ENCODE data around the gene POC1B.

DNA sequence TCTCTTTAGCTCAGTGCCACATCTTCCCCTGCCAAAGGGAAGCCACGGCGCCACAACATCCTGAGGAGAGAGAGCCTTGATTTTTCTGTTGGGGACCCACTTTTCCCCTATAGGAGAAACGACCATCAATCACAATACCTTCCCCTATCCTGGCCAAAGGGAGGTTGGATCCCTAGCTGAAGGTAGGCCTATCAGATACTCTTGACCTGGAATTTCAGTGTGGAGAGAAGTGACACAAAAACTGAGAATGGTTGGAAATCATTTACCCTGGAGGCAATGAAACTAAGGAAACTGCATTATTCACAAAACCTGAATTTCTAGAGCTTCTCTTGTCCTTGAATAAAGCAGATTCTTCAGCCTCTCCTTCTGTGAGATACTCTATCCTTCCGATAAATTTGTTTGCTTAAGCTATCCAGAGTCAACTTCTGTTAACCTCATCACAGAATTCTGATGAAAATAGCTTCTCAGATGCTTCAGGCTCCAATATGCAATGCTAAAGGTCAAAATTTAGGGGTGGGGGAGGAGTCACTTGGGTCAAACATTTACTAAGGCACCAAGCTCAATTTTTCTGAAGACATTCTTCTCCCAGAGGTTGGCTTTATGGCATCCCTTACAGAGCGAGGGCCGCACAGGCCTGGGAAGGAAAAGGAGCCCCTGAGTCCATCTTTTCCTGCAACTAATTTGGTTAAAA, 146.6 kb downstream of the POC1B start:
- TF ChIP-seq POLR2AphosphoS5 (IDR thresholded peaks at IDR 0.05) = no peak
- TF ChIP-seq, protein P1, sequence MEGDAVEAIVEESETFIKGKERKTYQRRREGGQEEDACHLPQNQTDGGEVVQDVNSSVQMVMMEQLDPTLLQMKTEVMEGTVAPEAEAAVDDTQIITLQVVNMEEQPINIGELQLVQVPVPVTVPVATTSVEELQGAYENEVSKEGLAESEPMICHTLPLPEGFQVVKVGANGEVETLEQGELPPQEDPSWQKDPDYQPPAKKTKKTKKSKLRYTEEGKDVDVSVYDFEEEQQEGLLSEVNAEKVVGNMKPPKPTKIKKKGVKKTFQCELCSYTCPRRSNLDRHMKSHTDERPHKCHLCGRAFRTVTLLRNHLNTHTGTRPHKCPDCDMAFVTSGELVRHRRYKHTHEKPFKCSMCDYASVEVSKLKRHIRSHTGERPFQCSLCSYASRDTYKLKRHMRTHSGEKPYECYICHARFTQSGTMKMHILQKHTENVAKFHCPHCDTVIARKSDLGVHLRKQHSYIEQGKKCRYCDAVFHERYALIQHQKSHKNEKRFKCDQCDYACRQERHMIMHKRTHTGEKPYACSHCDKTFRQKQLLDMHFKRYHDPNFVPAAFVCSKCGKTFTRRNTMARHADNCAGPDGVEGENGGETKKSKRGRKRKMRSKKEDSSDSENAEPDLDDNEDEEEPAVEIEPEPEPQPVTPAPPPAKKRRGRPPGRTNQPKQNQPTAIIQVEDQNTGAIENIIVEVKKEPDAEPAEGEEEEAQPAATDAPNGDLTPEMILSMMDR (IDR thresholded peaks at IDR 0.05 in 8 of 11, conservative IDR thresholded peaks at IDR 0.05 in 3 of 11) = no peak
